H9 (cell line): Measurements from ENCODE around the gene PRKAG1. TPM values are rescaled to one million over a fixed set of nuclear protein-coding genes. Genes with fewer than 3 reads are reported as not detected.

Experiments
- DNase-seq: peaks from one replicate; pipeline ENCODE4 v3.0.0-alpha.2; 2017
- H2AFZ ChIP-seq: one replicate; pipeline ENCODE4 v1.6.1; 2013; ENCODE audit warnings: mild to moderate bottlenecking, low read length, control low read depth, moderate library complexity
- H2AK5ac ChIP-seq: 2 replicates; pipeline ENCODE4 v1.6.1; 2013; ENCODE audit warnings: low read length, control low read depth, mixed read lengths; ENCODE audit not compliant: insufficient read length
- H2BK120ac ChIP-seq: one replicate; pipeline ENCODE4 v1.6.1; 2013; ENCODE audit warnings: low read depth, mild to moderate bottlenecking, low read length, control low read depth, inconsistent platforms; ENCODE audit not compliant: poor library complexity, severe bottlenecking
- H2BK12ac ChIP-seq: 2 replicates; pipeline ENCODE4 v1.6.1; 2013; ENCODE audit warnings: low read length, control low read depth, mixed read lengths, low read depth; ENCODE audit not compliant: insufficient read length
- H2BK15ac ChIP-seq: 2 replicates; pipeline ENCODE4 v1.6.1; 2013; ENCODE audit warnings: low read depth, low read length, control low read depth
- H2BK20ac ChIP-seq: one replicate; pipeline ENCODE4 v1.6.1; 2013; ENCODE audit warnings: low read depth, mild to moderate bottlenecking, low read length, control low read depth, inconsistent platforms; ENCODE audit not compliant: poor library complexity, severe bottlenecking
- H2BK5ac ChIP-seq: 2 replicates; pipeline ENCODE4 v1.6.1; 2013; ENCODE audit warnings: low read length, control low read depth, mixed read lengths; ENCODE audit not compliant: insufficient read length
- H3K14ac ChIP-seq: 2 replicates; pipeline ENCODE4 v1.6.1; 2013; ENCODE audit warnings: low read length, control low read depth; ENCODE audit not compliant: insufficient read depth
- H3K18ac ChIP-seq: 2 replicates; pipeline ENCODE4 v1.6.1; 2013; ENCODE audit warnings: low read depth, mild to moderate bottlenecking, mixed read lengths, low read length, control low read depth; ENCODE audit not compliant: insufficient read length
- H3K23ac ChIP-seq: 2 replicates; pipeline ENCODE4 v1.6.1; 2013; ENCODE audit warnings: low read length, control low read depth, mixed read lengths, low read depth; ENCODE audit not compliant: insufficient read length
- H3K23me2 ChIP-seq: 2 replicates; pipeline ENCODE4 v1.6.1; 2013; ENCODE audit warnings: low read depth, mild to moderate bottlenecking, mixed read lengths, low read length, control low read depth; ENCODE audit not compliant: insufficient read length, poor library complexity, severe bottlenecking
- H3K27ac ChIP-seq: 2 replicates; pipeline ENCODE4 v1.5.1; 2013; ENCODE audit warnings: low read length, control low read depth, mixed read lengths, low read depth; ENCODE audit not compliant: insufficient read length
- H3K27me3 ChIP-seq: 2 replicates; pipeline ENCODE4 v1.6.1; 2013; ENCODE audit warnings: low read length, control low read depth, inconsistent platforms; ENCODE audit not compliant: insufficient read depth
- H3K4ac ChIP-seq: 2 replicates; pipeline ENCODE4 v1.6.1; 2013; ENCODE audit warnings: low read depth, mild to moderate bottlenecking, control low read depth, inconsistent platforms, low read length, moderate library complexity
- H3K4me1 ChIP-seq: 2 replicates; pipeline ENCODE4 v1.6.1; 2013; ENCODE audit warnings: low read length, control low read depth, inconsistent platforms; ENCODE audit not compliant: insufficient read depth
- H3K4me2 ChIP-seq: 2 replicates; pipeline ENCODE4 v1.6.1; 2013; ENCODE audit warnings: low read length, control low read depth, mixed read lengths; ENCODE audit not compliant: insufficient read length, insufficient read depth
- H3K56ac ChIP-seq: 2 replicates; pipeline ENCODE4 v1.6.1; 2013; ENCODE audit warnings: low read depth, mild to moderate bottlenecking, mixed read lengths, low read length, control low read depth; ENCODE audit not compliant: insufficient read length
- H3K79me1 ChIP-seq: 2 replicates; pipeline ENCODE4 v1.6.1; 2013; ENCODE audit warnings: low read depth, mild to moderate bottlenecking, moderate library complexity, low read length, control low read depth, inconsistent platforms; ENCODE audit not compliant: insufficient read depth, poor library complexity, severe bottlenecking
- H3K79me2 ChIP-seq: 2 replicates; pipeline ENCODE4 v1.6.1; 2013; ENCODE audit warnings: low read length, control low read depth, inconsistent platforms; ENCODE audit not compliant: insufficient read depth
- H3K9ac ChIP-seq: 2 replicates; pipeline ENCODE4 v1.6.1; 2013; ENCODE audit warnings: low read length, control low read depth, mixed read lengths; ENCODE audit not compliant: insufficient read length; ENCODE audit errors: extremely low read depth
- H3K9me3 ChIP-seq: one replicate; pipeline ENCODE4 v1.6.1; 2013; ENCODE audit warnings: low read depth, low read length, inconsistent platforms; ENCODE audit not compliant: control insufficient read depth
- H3T11ph ChIP-seq: one replicate; pipeline ENCODE4 v1.6.1; 2013; ENCODE audit warnings: mild to moderate bottlenecking, low read length, control low read depth, inconsistent platforms
- H4K20me1 ChIP-seq: one replicate; pipeline ENCODE4 v1.6.1; 2013; ENCODE audit not compliant: control insufficient read depth, insufficient read length, insufficient read depth
- H4K5ac ChIP-seq: 2 replicates; pipeline ENCODE4 v1.6.1; 2013; ENCODE audit warnings: low read depth, mild to moderate bottlenecking, mixed read lengths, low read length, control low read depth; ENCODE audit not compliant: insufficient read length
- H4K8ac ChIP-seq: replicated peaks from 2 replicates; pipeline ENCODE4 v1.6.1; 2013; ENCODE audit warnings: low read length, control low read depth, mixed read lengths, low read depth; ENCODE audit not compliant: insufficient read length
- H4K91ac ChIP-seq: 2 replicates; pipeline ENCODE4 v1.6.1; 2013; ENCODE audit warnings: low read depth, mild to moderate bottlenecking, moderate library complexity, mixed read lengths, low read length, control low read depth; ENCODE audit not compliant: insufficient read length
- H3K27ac Mint-ChIP-seq, 3 experiments: 2 replicates in 2 of 3; 3 replicates in 1 of 3; pipeline ENCODE4 v1.8.0; 2020 to 2021; ENCODE audit warnings: mixed read lengths in 3 of 3, mild to moderate bottlenecking in 1 of 3, moderate library complexity in 1 of 3
- H3K27me3 Mint-ChIP-seq: 2 replicates; pipeline ENCODE4 v1.8.0; 2021; ENCODE audit warnings: low read depth, mild to moderate bottlenecking, moderate library complexity, mixed read lengths
- H3K36me3 Mint-ChIP-seq, 3 experiments: 2 replicates in 2 of 3; 3 replicates in 1 of 3; pipeline ENCODE4 v1.8.0; 2020 to 2021; ENCODE audit warnings: low read depth in 3 of 3, mixed read lengths in 3 of 3; ENCODE audit not compliant: insufficient read depth in 1 of 3
- H3K4me1 Mint-ChIP-seq, 2 experiments: 2 replicates each; pipeline ENCODE4 v1.8.0; 2020; ENCODE audit warnings: mixed read lengths in 2 of 2
- H3K4me3 Mint-ChIP-seq, 2 experiments: 2 replicates in 1 of 2; 3 replicates in 1 of 2; pipeline ENCODE4 v1.8.0; 2020 to 2021; ENCODE audit warnings: mild to moderate bottlenecking in 2 of 2, mixed read lengths in 2 of 2, moderate library complexity in 1 of 2
- H3K9me3 Mint-ChIP-seq, 2 experiments: 2 replicates in 1 of 2; 3 replicates in 1 of 2; pipeline ENCODE4 v1.8.0; 2020; ENCODE audit warnings: mild to moderate bottlenecking in 2 of 2, mixed read lengths in 2 of 2, moderate library complexity in 1 of 2
- CTCF ChIP-seq: fragments of 200-600 bp; sonication (generic); conservative IDR thresholded peaks from 3 replicates; pipeline ENCODE4 v1.8.0; 2021; ENCODE audit warnings: antibody characterized with exemption, mild to moderate bottlenecking
- WGBS: extraction: QIAGEN DNeasy Blood & Tissue Kit; methylation state at CpG from one replicate; pipeline ENCODE4 v1.1.7; 2013; ENCODE audit warnings: missing lambda C conversion rate, low lambda C conversion rate, mixed read lengths; ENCODE audit not compliant: insufficient read length; ENCODE audit errors: extremely low coverage; 5-methylcytosine and 5-hydroxymethylcytosine counted together
- total RNA-seq: library from RNA; stranded (reverse); gene quantifications from 2 replicates; pipeline ENCODE4 v1.2.1, GENCODE V29; 2021

Gene PRKAG1
- total RNA-seq, 1 experiment from 2014 or later: 34.8 TPM

GRCh38 chr12:49033611-49034285, 15.2 kb upstream of the PRKAG1 start:
- no peaks in the 10 kb centered on the region for H3K79me1 ChIP-seq
- no peaks in the 10 kb centered on the region for H3K9me3 ChIP-seq
- H4K20me1 ChIP-seq: no peaks in the 10 kb centered on the region
- H3K4me1 ChIP-seq: no peaks in the 10 kb centered on the region
- no peak overlapping the region for H2BK5ac ChIP-seq
- Mint-ChIP-seq H3K4me3 (no peak overlapping the region; a peak in 1 of 5 replicates), H3K27ac (no peak overlapping the region), H3K9me3 (no peaks in the 10 kb centered on the region), H3K4me1 (no peaks in the 10 kb centered on the region), H3K27me3 (no peaks in the 10 kb centered on the region), H3K36me3 (peaks cover 35 to 90% (median 86%) of the 10 kb centered on the region in 3 experiments; a peak in 6 of 7 replicates)
- no peak overlapping the region for H2BK12ac ChIP-seq
- H3K9ac ChIP-seq: no peak overlapping the region
- no peak overlapping the region for H3K23ac ChIP-seq
- H3K79me2 ChIP-seq: no peaks in the 10 kb centered on the region
- H3K27me3 ChIP-seq: no peaks in the 10 kb centered on the region
- no peak overlapping the region for H3T11ph ChIP-seq
- no peak overlapping the region for H4K5ac ChIP-seq
- H2AK5ac ChIP-seq: no peak overlapping the region
- no peak overlapping the region for H2AFZ ChIP-seq
- no peak overlapping the region for H3K4ac ChIP-seq
- no peak overlapping the region for H2BK120ac ChIP-seq
- no CpG with 5 or more reads among the region's 12 CpGs for WGBS
- H4K8ac ChIP-seq: no peak overlapping the region
- H3K27ac ChIP-seq: no peak overlapping the region
- no peak overlapping the region for H3K14ac ChIP-seq
- H4K91ac ChIP-seq: no peak overlapping the region
- H2BK15ac ChIP-seq: no peak overlapping the region
- no peak overlapping the region for H3K56ac ChIP-seq
- H3K4me2 ChIP-seq: no peak overlapping the region
- TF ChIP-seq CTCF: no peak
- H3K18ac ChIP-seq: no peak overlapping the region
- H3K23me2 ChIP-seq: no peaks in the 10 kb centered on the region
- DNase-seq: no peak
- no peak overlapping the region for H2BK20ac ChIP-seq
